ENCODE results near the gene MXD4.

MXD4 gene

DNA sequence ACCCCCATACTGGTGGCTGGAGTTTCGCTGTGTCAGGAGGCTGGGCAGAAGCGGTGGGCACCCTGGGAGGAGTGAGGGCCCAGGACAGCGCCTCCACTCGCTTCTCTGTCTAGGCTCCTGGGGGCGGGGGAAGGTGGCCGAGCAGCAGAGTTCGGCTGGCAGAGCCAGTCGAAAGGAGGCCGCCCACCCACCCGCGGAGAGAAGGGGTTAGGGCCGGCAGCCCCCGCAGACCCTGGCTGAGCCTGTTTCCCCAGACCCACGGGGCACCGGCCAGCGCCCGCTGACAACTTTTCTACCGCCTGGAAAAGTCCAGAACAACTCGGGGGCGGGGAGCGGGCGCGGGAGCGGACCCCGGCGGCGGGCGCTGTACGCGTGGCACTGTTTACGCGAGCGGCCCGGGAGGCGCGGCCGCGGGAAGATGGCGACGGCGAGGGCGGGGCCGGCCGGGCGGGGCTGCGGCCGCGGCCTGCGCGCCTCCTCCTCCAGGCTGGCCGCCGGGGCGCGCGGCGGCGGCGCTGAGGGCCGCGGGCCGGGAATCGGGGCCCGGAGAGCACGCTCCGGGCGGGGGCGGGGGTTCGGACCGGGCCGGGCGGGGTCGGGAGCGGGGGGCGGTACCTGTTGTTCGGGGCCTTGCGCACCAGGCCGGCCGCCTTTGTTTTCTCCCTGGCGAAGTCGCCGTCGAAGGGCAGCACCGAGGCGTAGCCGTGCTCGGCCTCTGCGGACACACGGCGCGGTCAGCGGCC, 628 bp downstream of the MXD4 start:
- DNase-seq: peak; percentile 78

GRCh38 chr4:2260344-2261109, 1.4 kb downstream of the MXD4 start:
- DNase-seq: no peak

DNA sequence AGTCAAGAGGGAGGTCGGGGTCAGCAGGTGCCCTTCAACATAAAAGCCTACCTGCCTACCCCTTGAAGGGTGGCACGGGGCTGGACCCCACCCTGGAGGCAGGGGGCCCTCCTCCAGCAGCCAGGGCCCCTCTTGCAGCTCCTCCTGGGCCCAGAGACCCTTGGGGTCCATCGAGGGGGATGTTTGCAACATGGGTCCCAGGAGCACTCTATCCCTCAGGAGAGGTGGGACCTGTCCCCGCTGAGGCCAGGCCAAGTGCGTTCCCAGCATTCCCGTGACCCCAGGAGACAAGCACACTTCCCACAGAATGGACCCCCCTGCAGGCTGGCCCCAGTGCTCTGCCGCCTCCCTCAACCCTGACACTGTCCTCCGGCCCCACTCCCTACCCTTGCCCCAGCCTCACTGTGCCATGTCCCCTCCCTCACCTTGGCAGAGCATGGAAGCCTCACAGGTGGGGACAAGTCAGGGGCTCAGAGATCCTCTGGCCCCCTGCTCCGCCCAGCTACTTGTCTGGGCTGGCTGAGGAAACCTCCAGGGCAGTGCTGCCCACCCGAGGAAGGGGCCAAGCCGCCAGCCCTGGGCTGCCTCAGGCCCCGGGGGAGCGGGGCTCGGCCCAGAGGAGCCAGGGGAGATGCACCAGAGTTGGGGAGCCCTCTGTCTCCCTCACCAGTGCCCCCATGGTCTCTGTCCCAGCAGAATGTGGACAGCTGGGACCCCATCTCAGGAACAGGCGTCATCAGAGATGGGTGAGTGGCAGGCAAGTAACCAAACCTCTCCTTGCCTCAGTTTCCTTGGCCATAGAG, 2.2 kb downstream of the MXD4 start:
- DNase-seq: no peak

DNA sequence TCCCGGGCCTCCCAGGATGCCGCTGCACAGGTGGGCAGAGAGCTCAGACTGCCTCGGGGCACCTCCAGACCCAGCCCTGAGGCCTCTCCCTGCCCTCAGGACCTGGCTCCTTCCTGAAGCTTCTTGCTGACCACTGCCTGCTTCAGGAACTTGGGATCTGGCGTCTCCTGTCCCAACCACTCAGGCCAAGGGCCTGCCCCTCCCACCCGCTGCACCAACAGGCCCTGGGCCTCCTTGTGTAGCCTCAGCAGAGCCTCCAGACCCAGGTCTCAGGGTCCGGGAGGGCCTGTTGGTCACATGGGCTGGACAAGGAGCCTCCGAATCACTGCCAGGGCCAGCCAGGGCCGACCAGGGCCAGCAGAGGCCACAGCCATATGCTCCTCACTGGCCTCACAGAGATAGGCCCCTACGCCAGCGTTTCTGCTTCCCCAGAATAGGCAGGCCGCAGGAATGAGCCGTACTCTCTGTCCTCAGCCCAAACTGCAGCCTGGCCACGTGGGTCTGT, 2.8 kb downstream of the MXD4 start:
- no peak for DNase-seq

- DNase-seq: no peak
Measured at GRCh38 chr4:2258091-2259035, 3.5 kb downstream of the MXD4 start.

DNA sequence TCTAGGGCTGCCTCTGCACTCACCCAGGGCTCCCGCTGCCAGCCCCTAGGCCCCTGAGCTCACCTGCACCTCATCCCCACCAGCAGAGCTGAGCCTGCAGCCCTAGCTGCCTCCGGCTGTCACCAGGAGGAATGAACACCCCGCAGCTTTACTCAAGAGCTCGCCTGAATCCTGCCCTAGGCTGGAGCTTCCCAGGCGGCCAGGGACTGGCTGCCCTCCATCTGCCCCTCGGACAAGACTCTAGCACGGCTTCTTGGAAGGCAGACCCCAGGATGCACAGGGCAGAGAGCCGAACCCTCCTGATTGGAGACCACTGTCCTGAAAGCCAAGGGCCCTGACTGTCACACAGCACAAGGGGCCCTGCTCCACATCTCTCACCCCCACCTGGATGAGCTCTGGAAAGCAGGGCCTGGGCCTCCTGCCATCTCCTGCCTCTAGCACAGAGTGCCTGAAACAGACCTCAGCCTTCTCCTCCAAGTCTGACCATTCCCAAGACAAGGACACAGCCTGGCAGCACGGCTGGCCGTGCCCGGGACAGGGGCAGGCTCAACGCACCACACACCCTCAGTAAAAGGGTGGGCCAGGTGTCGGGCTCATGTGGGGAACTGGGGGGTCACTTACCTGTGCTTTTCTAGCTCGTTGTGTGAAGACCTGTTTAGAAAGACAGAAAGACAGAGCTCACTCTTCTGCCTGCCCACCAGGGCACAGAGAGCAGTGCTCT, 4.4 kb downstream of the MXD4 start:
- DNase-seq: no peak

DNA sequence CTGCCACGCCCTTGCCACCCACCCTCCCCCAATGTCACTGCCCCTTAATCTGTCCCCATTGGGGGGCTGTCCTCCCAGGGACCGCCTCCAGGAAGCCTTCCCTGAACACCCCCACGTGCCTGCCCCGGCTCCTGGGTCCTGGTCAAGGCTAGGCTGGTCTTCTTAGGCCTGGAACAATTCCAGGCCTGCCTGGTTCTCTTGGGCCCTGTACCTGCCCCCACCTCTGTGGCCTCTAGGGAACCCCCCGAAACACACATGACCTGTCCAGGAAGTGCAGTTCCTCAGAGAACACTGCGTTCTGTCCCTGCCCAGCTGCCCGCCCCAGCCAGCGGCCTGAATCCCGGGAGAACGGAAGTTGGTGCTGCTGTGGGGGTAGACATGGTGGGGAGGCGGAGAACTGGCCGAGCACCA, 5.1 kb downstream of the MXD4 start:
- DNase-seq: no peak

- no peak for DNase-seq
Measured at GRCh38 chr4:2256156-2256731, 5.7 kb downstream of the MXD4 start.

- no peak for DNase-seq
Measured at GRCh38 chr4:2255501-2256155, 6.3 kb downstream of the MXD4 start.

GRCh38 chr4:2254665-2255500, 7.0 kb downstream of the MXD4 start:
- DNase-seq: no peak

DNA sequence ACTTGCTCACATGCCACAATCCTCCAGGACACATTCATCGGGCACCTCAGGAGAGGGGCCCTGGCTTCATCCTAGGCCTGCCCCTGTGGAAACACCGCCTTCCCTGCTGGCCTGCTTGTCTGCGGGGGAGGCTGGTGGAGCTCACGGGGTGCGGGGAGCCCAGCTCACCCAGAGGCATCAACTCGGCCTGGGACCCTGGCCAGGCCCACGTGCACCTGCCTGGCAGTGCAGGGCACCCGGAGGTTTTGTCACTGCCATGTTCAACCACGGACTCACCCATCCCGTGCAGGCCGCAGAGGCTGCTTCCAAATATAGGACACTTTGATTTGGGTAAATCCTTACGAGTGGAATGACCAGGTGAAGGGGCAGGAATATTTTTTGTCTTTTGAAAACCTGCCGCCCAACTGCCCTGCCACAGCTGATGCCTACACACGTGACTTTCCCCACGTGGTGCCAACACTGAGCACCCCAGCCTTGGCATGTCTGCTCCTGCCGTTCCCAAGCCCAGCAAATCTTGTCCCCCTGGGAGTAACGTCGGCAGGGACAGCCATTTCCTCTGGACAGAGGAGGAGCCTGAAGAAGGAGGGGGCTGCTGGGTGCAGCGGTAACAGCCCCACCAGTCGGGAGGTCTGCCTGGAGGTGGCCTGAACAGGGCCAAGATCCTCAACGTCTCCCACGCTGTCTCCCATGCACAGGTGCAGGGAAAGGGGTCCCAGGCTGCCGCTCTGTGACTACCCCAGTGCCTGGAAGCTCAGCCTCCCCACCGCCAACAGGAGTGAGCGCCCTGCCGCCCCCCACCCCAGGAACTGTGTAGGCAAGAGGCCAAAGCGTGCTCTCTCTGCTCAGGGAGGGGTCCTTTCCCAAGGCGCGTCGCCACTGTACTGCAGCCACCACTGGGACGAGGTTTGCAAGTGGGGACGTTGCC, 8.5 kb downstream of the MXD4 start:
- DNase-seq: no peak

GRCh38 chr4:2252530-2253091, 9.3 kb downstream of the MXD4 start:
- no peak for DNase-seq

DNA sequence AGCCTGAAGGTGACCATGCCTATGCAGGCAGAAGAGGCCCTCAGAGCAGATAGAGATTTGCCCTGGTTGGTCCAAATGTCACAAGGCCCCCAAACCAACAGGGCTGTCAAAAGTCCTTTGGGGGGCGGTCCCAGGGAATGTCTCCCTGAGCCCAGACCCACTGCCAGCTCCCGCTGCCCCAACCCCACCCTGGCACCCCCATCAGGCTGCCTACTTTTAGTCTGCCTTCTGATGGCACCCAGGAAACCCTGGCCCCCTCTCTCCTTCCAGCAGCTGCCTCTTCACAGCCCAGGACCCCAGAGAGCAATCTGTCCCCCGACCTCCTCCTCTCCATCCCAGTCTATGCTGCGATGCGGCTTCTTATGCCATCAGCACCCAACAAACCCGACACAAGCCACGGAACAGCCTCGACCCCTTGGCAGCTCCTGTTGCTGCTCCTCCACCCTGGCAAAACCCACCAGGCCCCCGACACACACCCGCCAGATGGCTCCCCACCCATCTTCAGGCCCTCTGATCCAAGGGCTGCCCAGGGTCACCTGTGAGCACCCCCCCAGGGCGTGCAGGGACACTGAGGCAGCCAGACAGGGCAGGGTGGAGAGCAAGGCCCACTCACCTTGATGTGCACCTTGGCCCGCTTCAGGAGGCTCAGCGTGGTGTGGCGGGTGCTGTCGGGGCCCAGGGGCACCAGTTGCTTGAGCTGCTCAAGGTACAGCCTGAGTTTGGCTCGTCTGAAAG, 9.9 kb downstream of the MXD4 start:
- no peak for DNase-seq

DNA sequence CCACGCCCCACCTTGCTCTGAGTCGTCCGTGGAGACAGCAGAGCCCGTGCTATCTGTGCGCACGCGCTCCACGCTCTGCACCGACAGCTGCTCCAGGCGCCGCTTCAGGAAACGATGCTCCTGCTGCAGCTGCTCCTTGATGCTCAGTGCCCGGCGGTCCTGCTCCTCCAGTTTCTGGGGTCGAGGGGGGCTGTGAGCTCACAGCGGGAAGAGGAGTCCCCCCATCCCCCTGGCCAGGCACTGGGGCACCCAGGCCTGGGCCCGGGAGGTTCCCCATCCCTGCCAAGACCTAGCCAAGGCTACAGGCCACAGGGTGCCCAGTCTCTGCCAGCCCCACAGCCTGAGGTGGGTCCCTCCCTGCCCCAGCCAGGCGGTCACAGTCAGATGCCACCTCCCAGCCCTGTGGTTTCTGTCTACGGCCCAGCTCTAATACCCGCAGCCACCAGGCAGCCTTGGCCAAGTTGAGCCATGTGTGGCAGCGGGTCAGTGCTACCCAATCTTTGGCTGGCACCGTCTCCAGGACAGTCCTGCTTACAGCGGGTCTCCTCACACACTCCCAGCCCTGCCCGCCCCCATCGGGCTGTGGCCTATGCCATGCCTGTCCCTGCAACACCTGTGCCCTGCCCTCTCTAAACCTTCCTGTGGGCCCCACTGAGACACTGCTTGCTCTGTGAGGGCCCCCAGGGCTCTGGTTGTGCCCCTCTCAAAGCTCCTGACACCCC, 10.7 kb downstream of the MXD4 start:
- no peak for DNase-seq

DNA sequence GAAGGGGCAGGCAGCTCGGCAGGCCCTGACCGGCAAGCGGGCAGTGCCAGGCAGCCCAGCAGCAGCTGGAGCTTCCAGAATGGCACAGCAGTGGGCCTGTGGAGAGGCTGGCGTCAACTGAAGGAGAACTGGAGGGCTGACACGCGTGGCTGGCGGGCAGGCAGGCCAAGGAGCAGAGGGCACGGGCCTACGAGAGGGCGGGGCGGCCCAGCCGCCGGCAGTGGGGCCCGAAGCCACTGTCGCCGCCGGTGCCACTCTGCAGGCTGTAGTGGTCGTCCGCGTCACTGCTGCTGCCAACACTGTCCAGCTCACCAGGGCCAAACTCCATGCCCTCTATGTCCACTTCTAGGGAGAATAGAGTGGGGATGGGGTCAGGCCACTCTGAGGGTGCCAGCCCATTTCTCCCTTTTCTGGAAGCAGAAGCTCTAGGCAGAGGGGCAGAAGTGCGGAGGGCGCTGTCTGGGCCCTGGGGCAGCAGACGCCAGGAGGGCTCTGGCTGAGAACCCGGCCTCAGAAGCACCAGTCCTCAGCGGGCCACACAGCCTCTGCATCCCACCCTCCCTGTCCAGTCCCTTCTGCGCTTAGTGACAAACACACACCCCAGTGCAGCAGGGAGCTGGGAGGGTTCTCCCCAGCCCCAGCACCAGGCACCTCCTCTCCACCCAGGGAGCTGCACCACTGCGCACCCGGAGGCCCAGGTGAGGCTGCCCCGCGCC, 11.4 kb downstream of the MXD4 start:
- no peak for DNase-seq

Measured in hematopoietic multipotent progenitor cell treated with erythropoietin and hydrocortisone succinate and interleukin-3 and kit ligand, for 4 days (in vitro differentiated cells).